ENCODE data around the gene EREG. TPM values are rescaled to one million over a fixed set of nuclear protein-coding genes. Genes with fewer than 3 reads are reported as not detected.

EREG gene
- total RNA-seq, 1 experiment from 2014 or later: 498 TPM

DNA sequence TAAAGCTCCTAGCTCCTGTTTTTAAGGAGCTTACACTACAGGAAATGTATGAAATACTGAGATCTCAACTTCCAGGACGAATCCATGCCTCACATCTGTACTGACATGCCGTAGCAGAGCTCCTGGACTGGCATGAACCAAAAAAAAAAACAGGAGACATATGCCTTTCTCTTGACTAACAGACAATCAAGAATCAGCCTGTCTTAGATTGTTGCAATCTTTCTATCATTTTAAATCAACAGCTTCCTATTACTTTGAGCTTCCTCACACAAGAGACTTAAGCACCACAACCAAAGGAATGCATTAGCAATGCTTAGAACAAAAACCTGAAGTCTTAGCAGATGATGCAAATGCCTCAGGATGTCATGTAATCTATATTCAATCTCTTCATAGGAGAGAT is 45.3 kb downstream of the EREG start:
- no peak overlapping the region for H3K4me2 ChIP-seq (ENCODE audit: low read length)
- H3K36me3 ChIP-seq (ENCODE audit: control insufficient read depth in 1 of 2, insufficient read depth in 2 of 2, low read length in 2 of 2): no peaks in the 10 kb centered on the region
- H3K4me3 ChIP-seq (replicated peaks in 1 of 2; ENCODE audit: low read depth in 1 of 2, low read length in 2 of 2): no peak overlapping the region
- intact Hi-C loops (cut with micrococcal nuclease): no loop called here
- DNase-seq (ENCODE audit: low read depth, low spot score): no peak
- H3K9me3 ChIP-seq (ENCODE audit: control insufficient read depth in 1 of 2, insufficient read depth in 1 of 2, low read depth in 1 of 2, low read length in 2 of 2): no peaks in the 10 kb centered on the region
- peaks cover 23 to 47% of the 10 kb centered on the region in 2 experiments for H3K4me1 ChIP-seq (ENCODE audit: control insufficient read depth in 1 of 2, insufficient read depth in 2 of 2, low read length in 2 of 2)
- H3K9ac ChIP-seq (ENCODE audit: low read length): no peak overlapping the region
- BruUV-seq (replicated peaks): no TSS peak
- peak overlapping the region; percentile 8 for H2AFZ ChIP-seq (ENCODE audit: low read depth, low read length, poor library complexity, severe bottlenecking)
- ChIA-PET RAD21 (ENCODE audit: low non-redundant PET in 1 of 2, low total read pairs in 2 of 2, uncharacterized antibody in 2 of 2, unreplicated experiment in 2 of 2) (no interaction called here), POLR2A (interaction anchor here (3.2 kb wide), 1 partner anchor 35 kb away, joined by 10 read pairs; the partner anchor contains the start of gene AREG), CTCF (no interaction called here)
- no peaks in the 10 kb centered on the region for H4K20me1 ChIP-seq (ENCODE audit: insufficient read depth)
- ATAC-seq: no peak
- H3K9me2 ChIP-seq (ENCODE audit: insufficient read depth): 0 out of 2 replicates have a peak, but pooled peaks cover 3% of the 10 kb centered on the region
- TF ChIP-seq TCF7L2 (IDR thresholded peaks at IDR 0.05; ENCODE audit: borderline replicate concordance, extremely low read depth, insufficient read depth, insufficient read length): no peak
- peak; percentile 47; the same call in 1 of the 2 replicates for TF ChIP-seq CEBPB (IDR thresholded peaks at IDR 0.05; ENCODE audit: low read depth)
- no peak overlapping the region for H3K27ac ChIP-seq (ENCODE audit: low read depth, low read length)
- no peaks in the 10 kb centered on the region for H3K79me2 ChIP-seq (ENCODE audit: insufficient read depth, low read length)
- no peaks in the 10 kb centered on the region for H3K27me3 ChIP-seq (ENCODE audit: insufficient read depth, low read length)

DNA sequence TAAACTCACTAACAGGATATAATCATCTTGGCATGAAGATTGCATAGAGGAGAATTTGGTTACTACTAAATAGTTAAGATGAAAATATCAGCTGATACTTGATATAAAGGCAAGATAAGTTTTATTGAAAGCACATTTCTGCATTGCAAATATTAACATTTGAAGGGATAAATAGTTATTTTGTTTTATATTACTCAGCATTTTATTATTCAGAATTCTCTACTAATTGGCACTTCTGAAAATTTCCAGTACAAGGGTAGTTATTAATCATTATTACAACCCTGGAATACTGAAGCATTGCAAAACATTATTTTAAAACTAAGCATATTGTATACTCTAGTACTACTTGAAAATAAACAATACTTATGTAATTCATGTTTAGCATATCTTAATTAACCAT is 47.3 kb downstream of the EREG start:
- ATAC-seq: no peak
- no peak overlapping the region for H3K4me3 ChIP-seq (replicated peaks in 1 of 2; ENCODE audit: low read depth in 1 of 2, low read length in 2 of 2)
- H3K27ac ChIP-seq (ENCODE audit: low read depth, low read length): no peak overlapping the region
- no peaks in the 10 kb centered on the region for H3K79me2 ChIP-seq (ENCODE audit: insufficient read depth, low read length)
- H3K4me2 ChIP-seq (ENCODE audit: low read length): no peak overlapping the region
- H3K4me1 ChIP-seq (ENCODE audit: control insufficient read depth in 1 of 2, insufficient read depth in 2 of 2, low read length in 2 of 2): peaks cover 38 to 62% of the 10 kb centered on the region in 2 experiments
- peak overlapping the region; percentile 76 for H2AFZ ChIP-seq (ENCODE audit: low read depth, low read length, poor library complexity, severe bottlenecking)
- H3K27me3 ChIP-seq (ENCODE audit: insufficient read depth, low read length): no peaks in the 10 kb centered on the region
- CTCF ChIA-PET: no interaction called here
- POLR2A ChIA-PET: interaction anchor here (1.6 kb wide), 1 partner anchor 33 kb away, joined by 5 read pairs; the partner anchor contains the start of gene AREG
- no peak overlapping the region for H3K9ac ChIP-seq (ENCODE audit: low read length)
- DNase-seq (ENCODE audit: low read depth, low spot score): no peak
- no peaks in the 10 kb centered on the region for H4K20me1 ChIP-seq (ENCODE audit: insufficient read depth)
- H3K36me3 ChIP-seq (ENCODE audit: control insufficient read depth in 1 of 2, insufficient read depth in 2 of 2, low read length in 2 of 2): no peaks in the 10 kb centered on the region
- intact Hi-C loops (cut with micrococcal nuclease): no loop called here
- BruUV-seq (replicated peaks): no TSS peak
- RAD21 ChIA-PET (ENCODE audit: low non-redundant PET in 1 of 2, low total read pairs in 2 of 2, uncharacterized antibody in 2 of 2, unreplicated experiment in 2 of 2): no interaction called here
- H3K9me2 ChIP-seq (ENCODE audit: insufficient read depth): 0 out of 2 replicates have a peak, but pooled peaks cover 3% of the 10 kb centered on the region
- H3K9me3 ChIP-seq (ENCODE audit: control insufficient read depth in 1 of 2, insufficient read depth in 1 of 2, low read depth in 1 of 2, low read length in 2 of 2): no peaks in the 10 kb centered on the region
- TF ChIP-seq POLR2A (IDR thresholded peaks at IDR 0.05; ENCODE audit: borderline replicate concordance, extremely low read depth, insufficient read depth, insufficient read length) (no peak), EGR1 (IDR thresholded peaks at IDR 0.05; ENCODE audit: low read depth) (no peak), EZH2phosphoT487 (IDR thresholded peaks at IDR 0.05; ENCODE audit: borderline replicate concordance) (no peak), SP1 (IDR thresholded peaks at IDR 0.05; ENCODE audit: low read depth) (no peak), EZH2 (IDR thresholded peaks at IDR 0.05) (no peak), ZFX (IDR thresholded peaks at IDR 0.05) (no peak), JUND (IDR thresholded peaks at IDR 0.05) (no peak), SRF (IDR thresholded peaks at IDR 0.05; ENCODE audit: low read depth) (no peak), POLR2AphosphoS5 (IDR thresholded peaks at IDR 0.05; ENCODE audit: low read depth, low read length) (no peak), TCF7L2 (IDR thresholded peaks at IDR 0.05; ENCODE audit: borderline replicate concordance, extremely low read depth, insufficient read depth, insufficient read length) (no peak), SIN3A (IDR thresholded peaks at IDR 0.05; ENCODE audit: low read depth) (no peak), CEBPB (IDR thresholded peaks at IDR 0.05; ENCODE audit: low read depth) (no peak), CBX3 (IDR thresholded peaks at IDR 0.05; ENCODE audit: low read depth) (no peak), MAX (IDR thresholded peaks at IDR 0.05) (no peak), YY1 (IDR thresholded peaks at IDR 0.05; ENCODE audit: extremely low read depth, insufficient replicate concordance, low read depth, low read length) (no peak)
- TF ChIP-seq, protein P1, sequence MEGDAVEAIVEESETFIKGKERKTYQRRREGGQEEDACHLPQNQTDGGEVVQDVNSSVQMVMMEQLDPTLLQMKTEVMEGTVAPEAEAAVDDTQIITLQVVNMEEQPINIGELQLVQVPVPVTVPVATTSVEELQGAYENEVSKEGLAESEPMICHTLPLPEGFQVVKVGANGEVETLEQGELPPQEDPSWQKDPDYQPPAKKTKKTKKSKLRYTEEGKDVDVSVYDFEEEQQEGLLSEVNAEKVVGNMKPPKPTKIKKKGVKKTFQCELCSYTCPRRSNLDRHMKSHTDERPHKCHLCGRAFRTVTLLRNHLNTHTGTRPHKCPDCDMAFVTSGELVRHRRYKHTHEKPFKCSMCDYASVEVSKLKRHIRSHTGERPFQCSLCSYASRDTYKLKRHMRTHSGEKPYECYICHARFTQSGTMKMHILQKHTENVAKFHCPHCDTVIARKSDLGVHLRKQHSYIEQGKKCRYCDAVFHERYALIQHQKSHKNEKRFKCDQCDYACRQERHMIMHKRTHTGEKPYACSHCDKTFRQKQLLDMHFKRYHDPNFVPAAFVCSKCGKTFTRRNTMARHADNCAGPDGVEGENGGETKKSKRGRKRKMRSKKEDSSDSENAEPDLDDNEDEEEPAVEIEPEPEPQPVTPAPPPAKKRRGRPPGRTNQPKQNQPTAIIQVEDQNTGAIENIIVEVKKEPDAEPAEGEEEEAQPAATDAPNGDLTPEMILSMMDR (IDR thresholded peaks at IDR 0.05 in 2 of 3, conservative IDR thresholded peaks at IDR 0.05 in 1 of 3; ENCODE audit: borderline replicate concordance in 1 of 3, insufficient read depth in 1 of 3, low read depth in 2 of 3, low read length in 2 of 3): no peak
- TF ChIP-seq, protein P2, sequence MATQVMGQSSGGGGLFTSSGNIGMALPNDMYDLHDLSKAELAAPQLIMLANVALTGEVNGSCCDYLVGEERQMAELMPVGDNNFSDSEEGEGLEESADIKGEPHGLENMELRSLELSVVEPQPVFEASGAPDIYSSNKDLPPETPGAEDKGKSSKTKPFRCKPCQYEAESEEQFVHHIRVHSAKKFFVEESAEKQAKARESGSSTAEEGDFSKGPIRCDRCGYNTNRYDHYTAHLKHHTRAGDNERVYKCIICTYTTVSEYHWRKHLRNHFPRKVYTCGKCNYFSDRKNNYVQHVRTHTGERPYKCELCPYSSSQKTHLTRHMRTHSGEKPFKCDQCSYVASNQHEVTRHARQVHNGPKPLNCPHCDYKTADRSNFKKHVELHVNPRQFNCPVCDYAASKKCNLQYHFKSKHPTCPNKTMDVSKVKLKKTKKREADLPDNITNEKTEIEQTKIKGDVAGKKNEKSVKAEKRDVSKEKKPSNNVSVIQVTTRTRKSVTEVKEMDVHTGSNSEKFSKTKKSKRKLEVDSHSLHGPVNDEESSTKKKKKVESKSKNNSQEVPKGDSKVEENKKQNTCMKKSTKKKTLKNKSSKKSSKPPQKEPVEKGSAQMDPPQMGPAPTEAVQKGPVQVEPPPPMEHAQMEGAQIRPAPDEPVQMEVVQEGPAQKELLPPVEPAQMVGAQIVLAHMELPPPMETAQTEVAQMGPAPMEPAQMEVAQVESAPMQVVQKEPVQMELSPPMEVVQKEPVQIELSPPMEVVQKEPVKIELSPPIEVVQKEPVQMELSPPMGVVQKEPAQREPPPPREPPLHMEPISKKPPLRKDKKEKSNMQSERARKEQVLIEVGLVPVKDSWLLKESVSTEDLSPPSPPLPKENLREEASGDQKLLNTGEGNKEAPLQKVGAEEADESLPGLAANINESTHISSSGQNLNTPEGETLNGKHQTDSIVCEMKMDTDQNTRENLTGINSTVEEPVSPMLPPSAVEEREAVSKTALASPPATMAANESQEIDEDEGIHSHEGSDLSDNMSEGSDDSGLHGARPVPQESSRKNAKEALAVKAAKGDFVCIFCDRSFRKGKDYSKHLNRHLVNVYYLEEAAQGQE (IDR thresholded peaks at IDR 0.05; ENCODE audit: low read depth): no peak

Measured in HCT116 (cell line).